IMR-90 (cell line): Measurements from ENCODE around the gene ARHGAP28. TPM values are rescaled to one million over a fixed set of nuclear protein-coding genes. Genes with fewer than 3 reads are reported as not detected.

ENCODE experiments used
- ATAC-seq: fragments of 200-7000 bp; cut with Tn5 transposase; 2 replicates; pipeline ENCODE4 v1.9.1; 2020; ENCODE audit warnings: low read depth, mild to moderate bottlenecking, moderate library complexity
- BruUV-seq: library from RNA; stranded (reverse); fragments of 400-500 nt; replicated peaks from 2 replicates; lab custom pipeline; 2021; lab: Mats Ljungman, UMichigan
- CTCF ChIA-PET: fragments of 300-600 bp; formaldehyde crosslinking; extraction: SDS; loops from one replicate; lab custom pipeline; 2021; ENCODE audit warnings: antibody characterized with exemption; lab: Yijun Ruan, JAX
- POLR2A ChIA-PET: fragments of 300-600 bp; sonication (Branson Sonifier 250); formaldehyde crosslinking; loops from one replicate; lab custom pipeline; 2022; ENCODE audit warnings: antibody characterized with exemption; ENCODE audit not compliant: unreplicated experiment; lab: Charles Lee
- DNase-seq: peaks from one replicate; pipeline ENCODE4 v3.0.0; 2013
- H2AFZ ChIP-seq: replicated peaks from 2 replicates; pipeline ENCODE3; 2013; ENCODE audit warnings: low read length, mild to moderate bottlenecking; ENCODE audit not compliant: poor library complexity
- H2AK5ac ChIP-seq: 2 replicates; pipeline ENCODE4 v1.6.1; 2013; ENCODE audit warnings: low read depth, low read length, inconsistent platforms
- H2AK9ac ChIP-seq: replicated peaks from 2 replicates; pipeline ENCODE3; 2013; ENCODE audit warnings: mild to moderate bottlenecking, low read depth, low read length, moderate library complexity; ENCODE audit not compliant: poor library complexity
- H2BK120ac ChIP-seq: 2 replicates; pipeline ENCODE4 v1.6.1; 2013; ENCODE audit warnings: low read depth, low read length, inconsistent platforms
- H2BK15ac ChIP-seq: 3 replicates; pipeline ENCODE4 v1.6.1; 2013; ENCODE audit warnings: low read depth, low read length, inconsistent platforms
- H2BK20ac ChIP-seq: 2 replicates; pipeline ENCODE4 v1.6.1; 2013; ENCODE audit warnings: low read depth, mild to moderate bottlenecking, inconsistent platforms, low read length, moderate library complexity
- H2BK5ac ChIP-seq: 2 replicates; pipeline ENCODE4 v1.6.1; 2013; ENCODE audit warnings: mild to moderate bottlenecking, low read depth, low read length, inconsistent platforms; ENCODE audit not compliant: poor library complexity, severe bottlenecking
- H3K14ac ChIP-seq: replicated peaks from 2 replicates; pipeline ENCODE4 v1.6.1; 2013; ENCODE audit warnings: low read depth, low read length, inconsistent platforms
- H3K18ac ChIP-seq: 2 replicates; pipeline ENCODE4 v1.6.1; 2013; ENCODE audit warnings: low read depth, low read length, control low read depth
- H3K23ac ChIP-seq: 2 replicates; pipeline ENCODE4 v1.6.1; 2013; ENCODE audit warnings: low read depth, low read length, inconsistent platforms
- H3K27ac ChIP-seq: 2 replicates; pipeline ENCODE4 v1.5.1; 2013; ENCODE audit warnings: mild to moderate bottlenecking, control low read depth, low read length; ENCODE audit not compliant: insufficient read depth
- H3K27me3 ChIP-seq: 2 replicates; pipeline ENCODE4 v1.6.1; 2013; ENCODE audit warnings: low read length; ENCODE audit not compliant: control insufficient read depth, insufficient read depth
- H3K36me3 ChIP-seq: 2 replicates; pipeline ENCODE4 v1.6.1; 2013; ENCODE audit warnings: low read length, mixed read lengths; ENCODE audit not compliant: control insufficient read depth, insufficient read depth
- H3K4ac ChIP-seq: 2 replicates; pipeline ENCODE4 v1.6.1; 2013; ENCODE audit warnings: low read depth, low read length, inconsistent platforms
- H3K4me1 ChIP-seq: 2 replicates; pipeline ENCODE4 v1.6.1; 2013; ENCODE audit warnings: low read length, mixed read lengths; ENCODE audit not compliant: control insufficient read depth, insufficient read depth
- H3K4me2 ChIP-seq: 2 replicates; pipeline ENCODE4 v1.6.1; 2013; ENCODE audit warnings: low read depth, mild to moderate bottlenecking, control low read depth, low read length, moderate library complexity
- H3K4me3 ChIP-seq: 2 replicates; pipeline ENCODE4 v1.5.1; 2013; ENCODE audit warnings: low read depth, mild to moderate bottlenecking, control low read depth, low read length, moderate library complexity; ENCODE audit not compliant: insufficient read depth
- H3K56ac ChIP-seq: 2 replicates; pipeline ENCODE4 v1.6.1; 2013; ENCODE audit warnings: low read length, inconsistent platforms; ENCODE audit not compliant: insufficient read depth; ENCODE audit errors: extremely low read depth
- H3K79me1 ChIP-seq, 2 experiments: 2 replicates each; pipeline ENCODE4 v1.6.1; 2013; ENCODE audit warnings: low read length in 2 of 2, inconsistent platforms in 1 of 2, low read depth in 1 of 2
- H3K9ac ChIP-seq: 2 replicates; pipeline ENCODE4 v1.6.1; 2013; ENCODE audit warnings: low read depth, low read length, control low read depth
- H3K9me1 ChIP-seq: 2 replicates; pipeline ENCODE4 v1.6.1; 2013; ENCODE audit warnings: low read length, inconsistent platforms; ENCODE audit not compliant: insufficient read depth
- H3K9me3 ChIP-seq: 2 replicates; pipeline ENCODE4 v1.6.1; 2013; ENCODE audit warnings: low read length; ENCODE audit not compliant: control insufficient read depth, insufficient read depth
- H4K20me1 ChIP-seq: 2 replicates; pipeline ENCODE4 v1.6.1; 2013; ENCODE audit warnings: low read length, inconsistent platforms; ENCODE audit not compliant: insufficient read depth
- H4K5ac ChIP-seq: 2 replicates; pipeline ENCODE4 v1.6.1; 2013; ENCODE audit warnings: mild to moderate bottlenecking, low read depth, low read length, control low read depth
- H4K8ac ChIP-seq, 2 experiments: 2 replicates each; pipeline ENCODE4 v1.6.1; 2013; ENCODE audit warnings: low read depth in 2 of 2, low read length in 2 of 2, control low read depth in 1 of 2, inconsistent platforms in 1 of 2
- H4K91ac ChIP-seq: 2 replicates; pipeline ENCODE4 v1.6.1; 2013; ENCODE audit warnings: low read depth, low read length, inconsistent platforms; ENCODE audit not compliant: insufficient read depth
- BHLHE40 ChIP-seq: fragments of 150-350 bp; IDR thresholded peaks from 2 replicates; pipeline ENCODE4 v1.6.1; 2016; ENCODE audit warnings: mild to moderate bottlenecking, low read depth, low read length
- MAZ ChIP-seq: IDR thresholded peaks from 2 replicates; pipeline ENCODE4 v1.6.1; 2012; ENCODE audit warnings: low read depth, mild to moderate bottlenecking, low read length, improper control_type of control experiment, moderate library complexity, borderline replicate concordance
- NFE2L2 ChIP-seq: fragments of 150-350 bp; IDR thresholded peaks from 2 replicates; pipeline ENCODE4 v1.6.1; 2016; ENCODE audit warnings: low read depth, mild to moderate bottlenecking, low read length
- POLR2A ChIP-seq: IDR thresholded peaks from 2 replicates; pipeline ENCODE4 v1.6.1; 2012; ENCODE audit warnings: mild to moderate bottlenecking, low read depth, low read length
- RAD21 ChIP-seq: IDR thresholded peaks from 2 replicates; pipeline ENCODE4 v1.6.1; 2012; ENCODE audit warnings: low read length, improper control_type of control experiment
- SMC3 ChIP-seq: fragments of 150-350 bp; IDR thresholded peaks from 2 replicates; pipeline ENCODE4 v1.6.1; 2016; ENCODE audit warnings: low read depth, mild to moderate bottlenecking, antibody characterized with exemption, low read length, moderate library complexity
- WGBS, 2 experiments: methylation state at CpG; one replicate each; pipeline versions ENCODE4 v1.1.5 to v1.1.7; 2013; ENCODE audit warnings: missing lambda C conversion rate in 2 of 2; ENCODE audit not compliant: insufficient read length in 1 of 2; ENCODE audit errors: extremely low coverage in 2 of 2; 5-methylcytosine and 5-hydroxymethylcytosine counted together
- dilution Hi-C: fragments of 300-500 bp; cut with HindIII; formaldehyde crosslinking; loops from one replicate; pipeline ENCODE4 v1.14.3; 2018; ENCODE audit warnings: low sequenced_read_pairs; ENCODE audit not compliant: unreplicated experiment
- in situ Hi-C: fragments of 300-500 bp; cut with MboI; formaldehyde crosslinking; loops from 3 replicates; pipeline ENCODE4 v1.14.3; 2019; ENCODE audit warnings: low sequenced_read_pairs, inconsistent platforms, mixed read lengths
- intact Hi-C: fragments of 100-400 bp; cut with micrococcal nuclease; formaldehyde crosslinking; loops from 2 replicates; pipeline ENCODE4 v1.10.0; 2022
- polyA plus RNA-seq, 3 experiments: library from polyadenylated mRNA; depleted of rRNA; stranded (reverse); fragments of >200 nt; gene quantifications; 2 replicates each; pipeline ENCODE4 v1.2.3, GENCODE V29; 2012; ENCODE audit warnings: low replicate concordance in 1 of 3
- total RNA-seq: library from RNA; depleted of rRNA; stranded (reverse); fragments of >200 nt; gene quantifications from 2 replicates; pipeline ENCODE4 v1.2.3, GENCODE V29; 2012
- TF ChIP-seq, protein P1 (sequence below): fragments of 150-350 bp; IDR thresholded peaks from 2 replicates; pipeline ENCODE4 v1.6.1; 2016; ENCODE audit warnings: low read depth, mild to moderate bottlenecking, low read length, moderate library complexity, borderline replicate concordance

ARHGAP28 gene
- total and polyA plus RNA-seq, 2 of the 4 experiments (the other 2 are of a cell fraction): 1.8 to 3.8 TPM

DNA sequence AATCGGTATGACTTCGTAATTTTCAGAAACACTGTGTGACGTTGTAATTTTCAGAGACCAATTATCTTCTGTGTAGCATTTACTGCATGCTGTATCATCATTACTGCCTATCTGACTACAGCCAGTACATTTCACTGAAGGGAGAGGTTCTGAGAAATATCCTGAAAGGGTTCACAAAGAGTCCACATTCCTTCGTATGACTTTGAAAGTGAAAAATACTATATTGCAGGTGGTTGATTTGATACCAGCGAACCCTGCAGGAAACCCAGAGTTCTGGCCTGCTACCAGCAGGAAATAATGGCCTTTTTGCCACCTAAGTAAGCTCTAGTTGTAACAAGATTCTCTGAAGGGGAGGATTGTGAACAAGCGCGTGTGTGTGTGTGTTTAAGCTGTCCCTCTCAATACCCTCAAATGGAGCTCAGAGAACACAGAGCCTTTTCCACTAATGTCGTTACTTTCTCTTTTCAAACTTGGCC lies 155.5 kb downstream of the ARHGAP28 start:
- H3K4me3 ChIP-seq: no peak overlapping the region
- peak overlapping the region; percentile 9; the same call in 1 of the 3 replicates for H2BK15ac ChIP-seq
- H3K9me3 ChIP-seq: no peaks in the 10 kb centered on the region
- dilution Hi-C loops (no loop called here), in situ Hi-C loops (loop anchor here (25.0 kb wide), 1 partner anchor 673 kb away; no protein-coding TSS in a partner anchor), intact Hi-C loops (loop anchor here (5.0 to 10.0 kb wide), 3 partner anchors 323 to 1003 kb away; partner anchors contain the start of gene L3MBTL4)
- H2AFZ ChIP-seq: peak overlapping the region; percentile 39
- H4K8ac ChIP-seq: no peak overlapping the region
- peak overlapping the region; percentile 72; the same call in 1 of the 2 replicates for H3K18ac ChIP-seq
- ChIA-PET CTCF (interaction anchor here (0.6 to 2.8 kb wide), 5 partner anchors 322 to 956 kb away, joined by 3 to 18 read pairs (median 8); no protein-coding TSS in a partner anchor), POLR2A (no interaction called here)
- peak overlapping the region; percentile 75; the same call in 1 of the 2 replicates for H3K27ac ChIP-seq
- H4K91ac ChIP-seq: no peak overlapping the region
- H3K4me1 ChIP-seq: peaks cover 7% of the 10 kb centered on the region
- 0 out of 2 replicates have a peak overlapping the region, but pooled peaks have one; percentile 35 for H3K23ac ChIP-seq
- peak overlapping the region; percentile 68 for H3K9ac ChIP-seq
- H2BK20ac ChIP-seq: no peak overlapping the region
- H4K20me1 ChIP-seq: no peaks in the 10 kb centered on the region
- no TSS peak for BruUV-seq
- H3K14ac ChIP-seq: no peak overlapping the region
- H3K56ac ChIP-seq: no peak overlapping the region
- TF ChIP-seq, protein P1, sequence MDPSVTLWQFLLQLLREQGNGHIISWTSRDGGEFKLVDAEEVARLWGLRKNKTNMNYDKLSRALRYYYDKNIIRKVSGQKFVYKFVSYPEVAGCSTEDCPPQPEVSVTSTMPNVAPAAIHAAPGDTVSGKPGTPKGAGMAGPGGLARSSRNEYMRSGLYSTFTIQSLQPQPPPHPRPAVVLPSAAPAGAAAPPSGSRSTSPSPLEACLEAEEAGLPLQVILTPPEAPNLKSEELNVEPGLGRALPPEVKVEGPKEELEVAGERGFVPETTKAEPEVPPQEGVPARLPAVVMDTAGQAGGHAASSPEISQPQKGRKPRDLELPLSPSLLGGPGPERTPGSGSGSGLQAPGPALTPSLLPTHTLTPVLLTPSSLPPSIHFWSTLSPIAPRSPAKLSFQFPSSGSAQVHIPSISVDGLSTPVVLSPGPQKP: no peak
- TF ChIP-seq SMC3 (0 out of 2 replicates have a peak, but pooled peaks have one; percentile 5), RAD21 (0 out of 2 replicates have a peak, but pooled peaks have one; percentile 4), MAZ (no peak), BHLHE40 (no peak), POLR2A (no peak), NFE2L2 (no peak)
- no peak overlapping the region for H2BK5ac ChIP-seq
- ATAC-seq: peak; percentile 16; the same call in 1 of the 2 replicates
- peak overlapping the region; percentile 38 for H3K4ac ChIP-seq
- H3K4me2 ChIP-seq: peak overlapping the region; percentile 47
- H3K27me3 ChIP-seq: no peaks in the 10 kb centered on the region
- no peak overlapping the region for H2AK9ac ChIP-seq
- DNase-seq: peak; percentile 33
- H3K9me1 ChIP-seq: no peaks in the 10 kb centered on the region
- WGBS, 2 experiments: no CpG with 5 or more reads among the region's 8 CpGs
- H3K36me3 ChIP-seq: peaks cover 26% of the 10 kb centered on the region
- H2BK120ac ChIP-seq: 0 out of 2 replicates have a peak overlapping the region, but pooled peaks have one; percentile 8
- H2AK5ac ChIP-seq: no peak overlapping the region
- H4K5ac ChIP-seq: peak overlapping the region; percentile 38; the same call in 1 of the 2 replicates
- no peaks in the 10 kb centered on the region for H3K79me1 ChIP-seq
